Stimulated activated effector memory CD8-positive, alpha-beta T cell treated with anti-CD3 and anti-CD28 coated beads, Interleukin-12 subunit alpha, Interleukin-12 subunit beta, amount 100 ng/mL, for 72 hours (primary cell): Measurements from ENCODE around the gene DNAJC28.
"Not testable (repeated sequence)": the region's sequence is repeated elsewhere in the genome, so short reads cannot be mapped to it uniquely, and the experiment has no call there.

ENCODE experiments used
- ATAC-seq: fragments of 150-1000 bp; cut with Tn5 transposase; 2 replicates; pipeline ENCODE4 v1.10.0; 2021
- DNase-seq, 2 donors: peaks; one replicate each; pipeline ENCODE4 v3.0.0; 2021 to 2022; ENCODE audit warnings: low spot score in 2 of 2
- H3K27ac Mint-ChIP-seq: one replicate; pipeline ENCODE4 v1.8.0; 2022; ENCODE audit warnings: mild to moderate bottlenecking, mixed read lengths
- H3K36me3 Mint-ChIP-seq: one replicate; pipeline ENCODE4 v1.8.0; 2022; ENCODE audit warnings: mild to moderate bottlenecking, mixed read lengths
- H3K4me1 Mint-ChIP-seq: one replicate; pipeline ENCODE4 v1.8.0; 2022; ENCODE audit warnings: mixed read lengths
- H3K4me3 Mint-ChIP-seq: one replicate; pipeline ENCODE4 v1.8.0; 2022; ENCODE audit warnings: mild to moderate bottlenecking, mixed read lengths
- H3K9me3 Mint-ChIP-seq: one replicate; pipeline ENCODE4 v1.8.0; 2022; ENCODE audit warnings: mixed read lengths

The DNAJC28 gene, protein sequence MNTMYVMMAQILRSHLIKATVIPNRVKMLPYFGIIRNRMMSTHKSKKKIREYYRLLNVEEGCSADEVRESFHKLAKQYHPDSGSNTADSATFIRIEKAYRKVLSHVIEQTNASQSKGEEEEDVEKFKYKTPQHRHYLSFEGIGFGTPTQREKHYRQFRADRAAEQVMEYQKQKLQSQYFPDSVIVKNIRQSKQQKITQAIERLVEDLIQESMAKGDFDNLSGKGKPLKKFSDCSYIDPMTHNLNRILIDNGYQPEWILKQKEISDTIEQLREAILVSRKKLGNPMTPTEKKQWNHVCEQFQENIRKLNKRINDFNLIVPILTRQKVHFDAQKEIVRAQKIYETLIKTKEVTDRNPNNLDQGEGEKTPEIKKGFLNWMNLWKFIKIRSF

GRCh38 chr21:33491373-33492102 is at the start of gene DNAJC28:
TSS of gene DNAJC28 (minus strand) at chr21:33491716. CDS start at chr21:33489393, 2,323 bp downstream.
- DNase-seq, result peak; percentile 94 to 99
- H3K36me3 Mint-ChIP-seq, result peaks cover 6% of the 10 kb centered on the region
- H3K4me1 Mint-ChIP-seq, result peaks cover 9% of the 10 kb centered on the region
- peak within 1 kb of the TSS; percentile 60 for H3K27ac Mint-ChIP-seq
- ATAC-seq, result peak; percentile 98
- H3K4me3 Mint-ChIP-seq, result peak within 1 kb of the TSS; percentile 73
- no peaks in the 10 kb centered on the region for H3K9me3 Mint-ChIP-seq

DNA sequence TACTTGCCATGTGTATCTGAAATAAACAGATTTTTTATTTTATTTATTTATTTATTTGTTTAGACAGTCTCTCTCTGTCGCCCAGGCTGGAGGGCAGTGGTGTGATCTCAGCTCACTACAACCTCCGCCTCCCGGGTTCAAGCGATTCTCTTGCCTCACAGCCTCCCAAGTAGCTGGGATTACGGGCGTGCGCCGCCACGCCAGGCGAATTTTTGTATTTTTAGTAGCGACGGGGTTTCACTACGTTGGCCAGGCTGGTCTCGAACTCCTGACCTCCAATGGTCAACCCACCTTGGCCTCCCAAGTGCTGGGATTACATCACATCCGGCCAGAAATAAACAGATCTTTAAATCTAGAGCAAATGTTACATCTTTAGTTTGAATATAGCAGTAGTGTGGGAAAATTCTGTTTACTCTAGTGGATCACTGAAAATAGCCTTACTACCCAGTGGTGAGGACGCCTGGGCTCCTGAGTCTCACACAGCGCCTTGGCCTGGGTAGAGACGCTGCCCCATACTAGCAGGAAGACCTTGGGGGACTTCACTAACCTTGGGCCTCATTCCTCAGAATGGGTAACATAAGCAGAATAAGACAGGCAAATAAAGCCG is 49.7 kb upstream of the DNAJC28 start:
- peak in 1 of 2 donors; percentile 68 for DNase-seq
- H3K36me3 Mint-ChIP-seq, result peaks cover 83% of the 10 kb centered on the region
- H3K9me3 Mint-ChIP-seq, result no peaks in the 10 kb centered on the region
- H3K4me1 Mint-ChIP-seq, result peaks cover 38% of the 10 kb centered on the region
- peak overlapping the region; percentile 90 for H3K4me3 Mint-ChIP-seq
- H3K27ac Mint-ChIP-seq, result peak overlapping the region; percentile 99
- no peak for ATAC-seq

DNA sequence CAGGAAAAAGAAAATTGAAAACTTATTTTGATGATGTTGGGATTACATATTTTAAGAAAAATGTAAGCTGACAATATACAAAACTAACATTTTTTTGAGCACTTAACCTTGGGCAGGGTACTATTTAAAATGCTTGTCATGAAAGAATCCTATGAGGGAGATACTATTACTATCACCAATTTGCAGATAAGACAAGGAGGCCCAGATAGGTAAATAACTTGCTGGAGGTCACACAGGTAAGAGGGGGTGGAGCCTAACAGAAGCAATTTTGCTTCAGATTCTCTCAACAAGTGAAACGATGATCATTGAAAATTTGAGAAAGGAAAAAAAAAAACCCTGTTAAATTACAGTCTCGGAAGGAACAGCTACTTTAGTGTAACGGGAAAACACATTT is 49.2 kb upstream of the DNAJC28 start:
- Mint-ChIP-seq H3K36me3 (peaks cover 83% of the 10 kb centered on the region), H3K9me3 (no peaks in the 10 kb centered on the region), H3K4me3 (peak overlapping the region; percentile 90), H3K4me1 (peaks cover 34% of the 10 kb centered on the region), H3K27ac (peak overlapping the region; percentile 99)
- DNase-seq (no peak), ATAC-seq (no peak)

DNA sequence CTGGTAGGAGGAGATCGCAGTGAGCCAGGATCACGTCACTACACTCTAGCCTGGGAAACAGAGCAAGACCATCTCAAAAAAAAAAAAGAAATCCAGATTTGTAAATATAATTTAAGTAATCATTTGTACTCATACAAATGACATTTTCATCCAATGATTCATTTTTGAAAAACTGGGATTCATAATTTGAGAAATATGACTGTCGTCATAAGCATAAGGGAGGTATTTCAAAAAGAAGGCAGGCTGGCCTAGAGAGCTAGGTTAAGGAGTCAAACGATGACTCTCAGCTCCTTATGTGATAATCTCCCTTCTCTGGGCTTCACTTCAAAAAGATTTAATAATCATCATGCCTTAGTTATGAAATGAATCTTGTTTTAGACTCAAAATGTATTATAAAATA is 48.1 kb upstream of the DNAJC28 start:
- peaks cover 31% of the 10 kb centered on the region for H3K4me1 Mint-ChIP-seq

GRCh38 chr21:33537212-33537611 is 45.7 kb upstream of the DNAJC28 start:
- DNase-seq, result no peak
- Mint-ChIP-seq H3K36me3 (peaks cover 100% of the 10 kb centered on the region), H3K4me3 (no peak overlapping the region), H3K27ac (no peak overlapping the region), H3K9me3 (no peaks in the 10 kb centered on the region), H3K4me1 (peaks cover 22% of the 10 kb centered on the region)
- ATAC-seq, result no peak

More for the DNA sequence above, 48.1 kb upstream of the DNAJC28 start:
- H3K27ac Mint-ChIP-seq, result no peak overlapping the region
- H3K9me3 Mint-ChIP-seq, result no peaks in the 10 kb centered on the region
- H3K36me3 Mint-ChIP-seq, result peaks cover 90% of the 10 kb centered on the region
- ATAC-seq, result no peak
- no peak for DNase-seq
- no peak overlapping the region for H3K4me3 Mint-ChIP-seq

DNA sequence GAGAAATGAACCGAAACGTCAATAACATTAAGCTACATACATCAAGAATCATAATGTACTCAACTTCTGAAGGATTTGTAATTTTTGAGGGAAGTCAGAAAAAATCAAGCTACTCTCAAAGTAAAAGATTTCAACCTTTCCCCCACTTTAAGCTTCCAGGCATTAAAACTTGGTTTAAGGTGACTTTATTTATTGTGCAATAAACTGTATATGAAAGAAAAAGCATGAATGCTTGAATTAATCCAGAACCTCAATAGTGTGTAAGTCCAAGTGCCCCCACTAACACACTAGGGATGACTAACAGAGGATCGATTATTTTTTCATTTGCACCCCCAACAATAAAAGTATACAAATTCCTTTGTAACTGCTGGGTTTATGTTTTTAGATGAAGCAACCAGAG is 39.5 kb upstream of the DNAJC28 start:
- ATAC-seq (no peak), DNase-seq (no peak)
- H3K9me3 Mint-ChIP-seq, result no peaks in the 10 kb centered on the region
- peak overlapping the region; percentile 16 for H3K27ac Mint-ChIP-seq
- H3K4me3 Mint-ChIP-seq, result no peak overlapping the region
- no peaks in the 10 kb centered on the region for H3K4me1 Mint-ChIP-seq
- H3K36me3 Mint-ChIP-seq, result peaks cover 100% of the 10 kb centered on the region

- Mint-ChIP-seq H3K4me1 (no peaks in the 10 kb centered on the region), H3K9me3 (no peaks in the 10 kb centered on the region), H3K27ac (no peak overlapping the region), H3K36me3 (peaks cover 100% of the 10 kb centered on the region), H3K4me3 (no peak overlapping the region)
- DNase-seq, result no peak
- no peak for ATAC-seq
Observed at GRCh38 chr21:33522953-33523349, 31.4 kb upstream of the DNAJC28 start.

- no peak for ATAC-seq
- no peak for DNase-seq
- peaks cover 100% of the 10 kb centered on the region for H3K36me3 Mint-ChIP-seq
- no peak overlapping the region for H3K4me3 Mint-ChIP-seq
- H3K27ac Mint-ChIP-seq, result no peak overlapping the region
- H3K9me3 Mint-ChIP-seq, result no peaks in the 10 kb centered on the region
- H3K4me1 Mint-ChIP-seq, result no peaks in the 10 kb centered on the region
Observed at GRCh38 chr21:33522297-33522952, 30.9 kb upstream of the DNAJC28 start.

- DNase-seq (no peak), ATAC-seq (no peak)
- H3K27ac Mint-ChIP-seq, result no peak overlapping the region
- no peaks in the 10 kb centered on the region for H3K9me3 Mint-ChIP-seq
- H3K4me3 Mint-ChIP-seq, result no peak overlapping the region
- H3K4me1 Mint-ChIP-seq, result peaks cover 7% of the 10 kb centered on the region
- H3K36me3 Mint-ChIP-seq, result peaks cover 100% of the 10 kb centered on the region
Observed at GRCh38 chr21:33518899-33519298, 27.4 kb upstream of the DNAJC28 start.

DNA sequence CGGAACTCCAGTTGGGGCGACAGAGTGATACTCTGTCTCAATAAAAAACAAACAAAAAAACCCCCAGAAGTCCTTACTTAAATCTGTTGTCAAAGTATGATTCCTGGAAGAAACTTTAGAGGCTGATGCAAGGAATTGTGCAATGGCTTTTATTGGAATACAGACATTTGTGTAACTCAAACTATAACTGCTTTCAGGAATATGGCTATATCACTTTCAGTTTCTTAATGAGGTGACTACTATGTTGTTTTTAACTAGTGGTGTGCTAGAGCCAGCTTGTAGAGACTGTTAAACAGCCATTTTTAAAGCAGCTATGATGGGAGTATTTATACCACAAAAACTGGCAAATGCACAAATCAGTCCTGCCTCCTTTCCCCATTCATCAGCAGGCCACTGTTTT is 22.7 kb upstream of the DNAJC28 start:
- DNase-seq (no peak), ATAC-seq (no peak)
- Mint-ChIP-seq H3K4me1 (peaks cover 7% of the 10 kb centered on the region), H3K36me3 (peaks cover 100% of the 10 kb centered on the region), H3K27ac (peak overlapping the region; percentile 72), H3K4me3 (no peak overlapping the region), H3K9me3 (no peaks in the 10 kb centered on the region)

DNA sequence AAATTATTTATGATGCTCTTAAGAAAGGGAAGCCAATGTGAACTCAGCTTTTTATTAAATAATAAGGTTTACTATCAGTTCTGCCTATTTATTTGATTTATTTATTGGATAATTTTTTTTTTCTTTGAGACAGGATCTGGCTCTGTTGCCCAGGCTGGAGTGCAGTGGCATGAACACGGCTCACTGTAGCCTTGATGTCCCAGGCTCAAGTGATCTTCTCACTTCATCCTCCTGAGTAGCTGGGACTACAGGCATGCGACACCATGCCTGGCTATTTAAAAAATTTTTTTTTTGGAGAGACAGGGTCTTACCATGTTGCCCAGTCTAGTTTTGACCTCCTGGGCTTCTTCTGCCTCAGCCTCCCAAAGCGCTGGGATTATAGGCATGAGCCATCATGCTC is 21.0 kb upstream of the DNAJC28 start:
- H3K27ac Mint-ChIP-seq, result no peak overlapping the region
- no peak for ATAC-seq
- H3K4me1 Mint-ChIP-seq, result peaks cover 7% of the 10 kb centered on the region
- no peaks in the 10 kb centered on the region for H3K9me3 Mint-ChIP-seq
- no peak overlapping the region for H3K4me3 Mint-ChIP-seq
- H3K36me3 Mint-ChIP-seq, result peaks cover 100% of the 10 kb centered on the region
- no peak for DNase-seq

DNA sequence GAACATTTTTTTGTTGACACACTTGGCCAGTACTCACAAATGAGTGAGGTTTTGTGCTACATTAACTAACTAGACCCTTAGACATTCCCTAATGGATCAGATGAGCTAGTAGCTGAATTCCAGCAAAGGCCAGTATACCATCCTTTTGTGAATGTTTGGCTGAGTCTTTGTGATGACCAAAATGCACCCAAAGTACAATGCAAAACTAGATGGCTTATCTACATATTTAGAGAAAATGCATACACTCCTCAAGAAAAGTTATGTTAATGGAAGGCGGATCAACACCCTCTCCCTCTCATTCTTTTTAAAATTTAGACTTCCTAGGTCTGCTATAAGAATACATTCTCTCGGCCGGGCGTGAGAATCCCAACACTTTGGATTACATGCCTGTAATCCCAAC is 20.1 kb upstream of the DNAJC28 start:
- peaks cover 100% of the 10 kb centered on the region for H3K36me3 Mint-ChIP-seq
- no peak overlapping the region for H3K27ac Mint-ChIP-seq
- ATAC-seq (no peak), DNase-seq (no peak)
- H3K4me3 Mint-ChIP-seq, result no peak overlapping the region
- peaks cover 7% of the 10 kb centered on the region for H3K4me1 Mint-ChIP-seq
- no peaks in the 10 kb centered on the region for H3K9me3 Mint-ChIP-seq

DNA sequence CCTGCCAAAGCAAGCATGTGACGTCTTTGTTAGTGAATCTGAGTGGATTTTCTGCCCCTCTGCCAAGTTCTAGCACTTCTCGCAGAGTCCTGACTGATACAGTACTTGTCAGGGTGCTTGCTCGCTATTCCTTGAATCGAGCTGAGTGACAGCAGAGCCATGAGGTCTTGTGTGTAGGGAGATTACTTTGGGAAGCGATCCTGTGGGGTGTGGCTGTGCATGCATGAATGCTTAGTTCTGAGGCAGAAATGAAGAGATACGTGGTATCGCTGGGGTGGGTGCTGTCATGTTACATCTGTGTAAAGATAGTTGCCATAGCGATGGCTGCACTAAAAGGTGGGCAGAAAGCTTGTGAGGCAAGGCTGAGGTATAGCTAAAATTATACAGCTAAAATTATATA is 19.3 kb upstream of the DNAJC28 start:
- DNase-seq (no peak), ATAC-seq (no peak)
- Mint-ChIP-seq H3K4me1 (peaks cover 7% of the 10 kb centered on the region), H3K36me3 (peaks cover 99% of the 10 kb centered on the region), H3K4me3 (no peak overlapping the region), H3K27ac (no peak overlapping the region), H3K9me3 (no peaks in the 10 kb centered on the region)

GRCh38 chr21:33507003-33507402 is 15.5 kb upstream of the DNAJC28 start:
- DNase-seq, ATAC-seq, H3K4me1 Mint-ChIP-seq, H3K27ac Mint-ChIP-seq, H3K4me3 Mint-ChIP-seq, H3K9me3 Mint-ChIP-seq: not testable (repeated sequence)
- H3K36me3 Mint-ChIP-seq, result peaks cover 98% of the 10 kb centered on the region

- H3K27ac Mint-ChIP-seq, result no peak overlapping the region
- ATAC-seq (no peak), DNase-seq (no peak)
- peaks cover 88% of the 10 kb centered on the region for H3K36me3 Mint-ChIP-seq
- H3K4me3 Mint-ChIP-seq, result no peak overlapping the region
- no peaks in the 10 kb centered on the region for H3K9me3 Mint-ChIP-seq
- no peaks in the 10 kb centered on the region for H3K4me1 Mint-ChIP-seq
Observed at GRCh38 chr21:33505833-33506232, 14.3 kb upstream of the DNAJC28 start.
